ENCODE results near the gene EFEMP1.
"Not testable (repeated sequence)": the region's sequence is repeated elsewhere in the genome, so short reads cannot be mapped to it uniquely, and the experiment has no call there.

The EFEMP1 gene

DNA sequence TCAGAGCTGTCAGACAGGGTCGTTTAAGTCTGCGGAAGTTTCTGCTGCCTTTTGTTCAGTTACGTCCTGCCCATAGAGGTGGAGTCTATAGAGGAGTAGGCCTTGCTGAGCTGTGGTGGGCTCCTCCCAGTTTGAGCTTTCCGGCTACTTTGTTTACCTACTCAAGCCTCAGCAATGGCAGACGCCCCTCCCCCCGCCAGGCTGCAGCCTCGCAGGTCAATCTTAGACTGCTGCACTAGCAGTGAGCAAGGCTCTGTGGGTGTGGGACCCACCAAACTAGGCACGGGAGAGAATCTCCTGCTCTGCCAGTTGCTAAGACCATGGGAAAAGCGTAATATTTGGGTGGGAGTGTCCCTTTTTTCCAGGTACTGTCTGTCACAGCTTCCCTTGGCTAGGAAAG is 86.5 kb downstream of the EFEMP1 start:
- no peaks in the 10 kb centered on the region for H3K9me3 ChIP-seq (ENCODE audit: control insufficient read depth, low read length)
- H3K4me2 ChIP-seq (ENCODE audit: low read length) = no peak overlapping the region
- TF ChIP-seq, protein P1, sequence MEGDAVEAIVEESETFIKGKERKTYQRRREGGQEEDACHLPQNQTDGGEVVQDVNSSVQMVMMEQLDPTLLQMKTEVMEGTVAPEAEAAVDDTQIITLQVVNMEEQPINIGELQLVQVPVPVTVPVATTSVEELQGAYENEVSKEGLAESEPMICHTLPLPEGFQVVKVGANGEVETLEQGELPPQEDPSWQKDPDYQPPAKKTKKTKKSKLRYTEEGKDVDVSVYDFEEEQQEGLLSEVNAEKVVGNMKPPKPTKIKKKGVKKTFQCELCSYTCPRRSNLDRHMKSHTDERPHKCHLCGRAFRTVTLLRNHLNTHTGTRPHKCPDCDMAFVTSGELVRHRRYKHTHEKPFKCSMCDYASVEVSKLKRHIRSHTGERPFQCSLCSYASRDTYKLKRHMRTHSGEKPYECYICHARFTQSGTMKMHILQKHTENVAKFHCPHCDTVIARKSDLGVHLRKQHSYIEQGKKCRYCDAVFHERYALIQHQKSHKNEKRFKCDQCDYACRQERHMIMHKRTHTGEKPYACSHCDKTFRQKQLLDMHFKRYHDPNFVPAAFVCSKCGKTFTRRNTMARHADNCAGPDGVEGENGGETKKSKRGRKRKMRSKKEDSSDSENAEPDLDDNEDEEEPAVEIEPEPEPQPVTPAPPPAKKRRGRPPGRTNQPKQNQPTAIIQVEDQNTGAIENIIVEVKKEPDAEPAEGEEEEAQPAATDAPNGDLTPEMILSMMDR (IDR thresholded peaks at IDR 0.05) = no peak
- H2AFZ ChIP-seq = no peak overlapping the region
- no peak overlapping the region for H3K4me3 ChIP-seq (ENCODE audit: low read depth, low read length)
- H3K9ac ChIP-seq = no peak overlapping the region
- no peaks in the 10 kb centered on the region for H3K79me2 ChIP-seq
- no peak overlapping the region for H3K27ac ChIP-seq
- no peaks in the 10 kb centered on the region for H3K4me1 ChIP-seq
- H3K36me3 ChIP-seq (ENCODE audit: control insufficient read depth, insufficient read depth, low read length) = no peaks in the 10 kb centered on the region
- H3K27me3 ChIP-seq (ENCODE audit: control insufficient read depth, insufficient read depth, low read length) = no peaks in the 10 kb centered on the region

DNA sequence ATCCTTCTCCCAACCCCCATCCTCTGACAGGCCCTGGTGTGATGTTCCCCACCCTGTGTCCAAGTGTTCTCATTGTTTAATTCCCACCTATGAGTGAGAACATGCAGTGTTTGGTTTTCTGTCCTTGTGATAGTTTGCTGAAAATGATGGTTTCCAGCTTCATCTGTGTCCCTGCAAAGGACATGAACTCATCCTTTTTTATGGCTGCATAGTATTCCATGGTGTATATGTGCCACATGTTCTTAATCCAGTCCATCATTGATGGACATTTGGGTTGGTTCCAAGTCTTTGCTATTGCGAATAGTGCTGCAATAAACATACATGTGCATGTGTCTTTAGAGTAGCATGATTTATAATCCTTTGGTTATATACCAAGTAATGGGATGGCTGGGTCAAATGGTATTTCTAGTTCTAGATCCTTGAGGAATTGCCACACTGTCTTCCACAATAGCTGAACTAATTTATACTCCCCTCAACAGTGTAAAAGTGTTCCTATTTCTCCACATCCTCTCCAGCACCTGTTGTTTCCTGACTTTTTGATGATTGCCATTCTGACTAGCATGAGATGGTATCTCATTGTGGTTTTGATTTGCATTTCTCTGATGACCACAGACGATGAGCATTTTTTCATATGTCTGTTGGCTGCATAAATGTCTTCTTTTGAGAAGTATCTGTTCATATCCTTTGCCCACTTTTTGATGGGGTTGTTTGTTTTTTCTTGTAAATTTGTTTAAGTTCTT is 91.7 kb downstream of the EFEMP1 start:
- H3K27me3 ChIP-seq (ENCODE audit: control insufficient read depth, insufficient read depth, low read length); H3K4me3 ChIP-seq (ENCODE audit: low read depth, low read length); H3K4me1 ChIP-seq; H3K9me3 ChIP-seq (ENCODE audit: control insufficient read depth, low read length); H2AFZ ChIP-seq; H3K9ac ChIP-seq; H3K36me3 ChIP-seq (ENCODE audit: control insufficient read depth, insufficient read depth, low read length); H3K79me2 ChIP-seq; H3K27ac ChIP-seq; H3K4me2 ChIP-seq (ENCODE audit: low read length): not testable (repeated sequence)

DNA sequence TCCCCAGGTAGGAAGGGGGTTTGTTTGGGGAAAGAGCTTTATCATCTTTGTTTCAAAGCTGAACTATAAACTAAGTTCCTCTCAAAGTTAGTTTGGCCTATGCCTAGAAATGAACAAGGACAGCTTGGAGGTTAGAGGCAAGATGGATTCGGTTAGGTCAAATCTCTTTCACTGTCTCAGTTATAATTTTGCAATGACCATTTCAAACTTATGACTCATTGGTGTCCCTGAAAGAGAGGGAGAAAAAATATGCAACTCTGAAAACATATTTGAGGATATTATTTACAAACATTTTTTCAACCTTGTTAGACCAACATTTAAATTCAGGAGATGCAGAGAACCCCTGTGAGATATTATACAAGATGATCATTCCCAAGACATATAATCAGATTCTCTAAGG is 95.7 kb downstream of the EFEMP1 start:
- Histone ChIP-seq H3K79me2 (no peaks in the 10 kb centered on the region), H3K9ac (no peak overlapping the region), H3K36me3 (ENCODE audit: control insufficient read depth, insufficient read depth, low read length) (no peaks in the 10 kb centered on the region), H3K4me2 (ENCODE audit: low read length) (no peak overlapping the region), H3K4me1 (no peaks in the 10 kb centered on the region), H3K27ac (no peak overlapping the region), H3K9me3 (ENCODE audit: control insufficient read depth, low read length) (no peaks in the 10 kb centered on the region), H3K4me3 (ENCODE audit: low read depth, low read length) (no peak overlapping the region), H3K27me3 (ENCODE audit: control insufficient read depth, insufficient read depth, low read length) (no peaks in the 10 kb centered on the region), H2AFZ (no peak overlapping the region)
- TF ChIP-seq, protein P1 (IDR thresholded peaks at IDR 0.05) = no peak

DNA sequence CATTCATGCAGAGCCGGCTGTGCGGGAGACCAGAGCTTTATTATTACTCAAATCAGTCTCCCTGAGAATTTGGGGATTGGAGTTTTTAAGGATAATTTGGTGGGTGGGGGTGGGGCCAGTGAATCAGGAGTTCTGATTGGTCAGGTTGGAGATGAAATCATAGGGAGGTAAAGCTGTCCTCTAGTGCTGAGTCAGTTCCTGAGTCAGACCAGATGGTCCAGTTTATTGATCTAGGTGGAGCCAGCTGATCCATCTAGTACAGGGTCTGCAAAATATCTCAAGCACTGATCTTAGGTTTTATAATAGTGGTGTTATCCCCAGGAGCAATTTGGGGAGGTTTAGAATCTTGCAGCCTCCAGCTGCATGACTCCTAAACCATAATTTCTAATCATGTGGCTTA is 96.2 kb downstream of the EFEMP1 start:
- not testable (repeated sequence) for H3K9me3 ChIP-seq (ENCODE audit: control insufficient read depth, low read length); H3K4me2 ChIP-seq (ENCODE audit: low read length); H2AFZ ChIP-seq; H3K27me3 ChIP-seq (ENCODE audit: control insufficient read depth, insufficient read depth, low read length); H3K27ac ChIP-seq; H3K79me2 ChIP-seq; H3K9ac ChIP-seq; H3K36me3 ChIP-seq (ENCODE audit: control insufficient read depth, insufficient read depth, low read length); H3K4me1 ChIP-seq; H3K4me3 ChIP-seq (ENCODE audit: low read depth, low read length)

DNA sequence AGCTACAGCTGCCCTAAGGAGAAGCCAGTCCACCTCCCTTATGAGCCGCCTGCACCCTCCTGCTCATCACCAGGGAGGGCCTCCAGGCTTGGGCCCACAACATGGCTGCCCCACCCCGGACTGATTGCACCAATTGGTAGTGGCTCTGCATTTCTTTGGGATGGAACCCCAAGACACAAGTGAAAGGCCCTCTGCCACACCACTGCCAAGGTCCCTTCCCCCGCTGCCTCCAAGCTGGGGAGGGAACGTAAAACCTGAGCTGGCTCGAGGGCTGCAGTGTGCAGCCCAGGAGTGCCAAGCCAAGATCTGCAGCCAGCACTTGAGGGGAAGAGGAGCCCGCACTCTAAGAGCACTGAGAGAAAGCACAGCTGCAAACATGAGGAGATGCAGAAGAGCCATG is 97.3 kb downstream of the EFEMP1 start:
- Histone ChIP-seq H3K9ac (no peak overlapping the region), H3K4me3 (ENCODE audit: low read depth, low read length) (no peak overlapping the region), H3K4me2 (ENCODE audit: low read length) (no peak overlapping the region), H3K27me3 (ENCODE audit: control insufficient read depth, insufficient read depth, low read length) (no peaks in the 10 kb centered on the region), H3K4me1 (no peaks in the 10 kb centered on the region), H3K36me3 (ENCODE audit: control insufficient read depth, insufficient read depth, low read length) (no peaks in the 10 kb centered on the region), H3K9me3 (ENCODE audit: control insufficient read depth, low read length) (no peaks in the 10 kb centered on the region), H3K27ac (no peak overlapping the region), H2AFZ (no peak overlapping the region), H3K79me2 (no peaks in the 10 kb centered on the region)
- TF ChIP-seq, protein P1 (IDR thresholded peaks at IDR 0.05) = no peak

DNA sequence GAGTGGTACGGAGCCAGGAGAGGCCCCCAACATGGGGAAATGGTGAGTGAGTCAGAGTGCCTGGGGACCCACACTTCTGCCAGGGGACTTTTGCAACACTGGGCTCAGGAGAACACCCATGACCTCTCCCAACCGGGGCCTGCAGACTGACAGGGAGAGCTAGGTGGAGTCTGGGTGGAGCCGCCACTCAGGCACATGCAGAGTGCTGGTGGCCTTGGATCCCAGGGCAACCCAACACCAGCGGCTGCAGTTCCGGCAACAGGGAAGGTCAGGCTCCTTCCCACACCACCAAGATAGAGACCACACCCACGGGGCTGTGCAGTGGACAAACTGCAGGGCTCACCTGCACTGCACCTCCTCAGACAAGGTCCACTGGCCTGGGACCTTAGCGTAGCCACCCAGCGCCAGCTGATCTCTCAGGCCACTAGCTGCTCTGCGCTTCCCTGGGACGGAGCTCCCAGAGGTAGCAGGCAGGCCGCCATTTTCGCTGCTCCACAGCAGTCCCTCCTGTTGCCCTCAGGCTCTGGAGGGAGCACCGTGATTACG is 99.0 kb downstream of the EFEMP1 start:
- no peak overlapping the region for H3K4me3 ChIP-seq (ENCODE audit: low read depth, low read length)
- H3K36me3 ChIP-seq (ENCODE audit: control insufficient read depth, insufficient read depth, low read length) = no peaks in the 10 kb centered on the region
- TF ChIP-seq, protein P1 (IDR thresholded peaks at IDR 0.05) = no peak
- no peaks in the 10 kb centered on the region for H3K27me3 ChIP-seq (ENCODE audit: control insufficient read depth, insufficient read depth, low read length)
- no peak overlapping the region for H3K9ac ChIP-seq
- H3K4me2 ChIP-seq (ENCODE audit: low read length) = no peak overlapping the region
- H3K27ac ChIP-seq = no peak overlapping the region
- H3K4me1 ChIP-seq = no peaks in the 10 kb centered on the region
- no peak overlapping the region for H2AFZ ChIP-seq
- H3K9me3 ChIP-seq (ENCODE audit: control insufficient read depth, low read length) = no peaks in the 10 kb centered on the region
- H3K79me2 ChIP-seq = no peaks in the 10 kb centered on the region

Data from parathyroid adenoma (tissue), 2 donors.